ENCODE results near the gene FOXI1.

FOXI1 gene

DNA sequence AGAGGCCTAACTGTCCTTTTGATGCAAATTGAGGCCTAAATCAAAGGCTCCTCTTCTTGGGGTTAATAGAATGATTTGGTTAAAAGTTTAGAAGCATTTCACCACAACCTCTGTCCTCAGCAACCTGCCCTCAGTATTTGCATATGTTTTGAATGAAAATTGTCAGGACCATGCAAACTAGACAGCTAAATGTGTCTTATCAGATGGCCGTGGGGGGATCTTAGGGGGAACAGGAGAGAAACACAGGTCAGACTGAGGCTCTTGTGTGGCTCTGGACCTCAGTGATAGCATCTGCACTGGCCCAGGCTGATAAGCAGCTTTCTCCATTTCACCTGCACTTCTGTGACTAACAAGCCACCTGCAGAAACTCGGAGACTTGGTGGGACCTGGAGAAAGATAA is 49.0 kb downstream of the FOXI1 start:
- Histone ChIP-seq H3K79me2 (ENCODE audit: insufficient read depth, low read length) (no peaks in the 10 kb centered on the region), H3K4me2 (ENCODE audit: low read length) (no peak overlapping the region), H3K27ac (ENCODE audit: low read depth, low read length, poor library complexity, severe bottlenecking) (no peak overlapping the region), H3K9me3 (ENCODE audit: low read length) (no peaks in the 10 kb centered on the region), H3K4me3 (ENCODE audit: low read depth, low read length, poor library complexity, severe bottlenecking) (no peak overlapping the region), H3K27me3 (ENCODE audit: insufficient read depth, low read length) (no peaks in the 10 kb centered on the region), H3K9ac (ENCODE audit: low read length) (no peak overlapping the region), H3K9me2 (ENCODE audit: low read depth, low read length) (no peaks in the 10 kb centered on the region), H3K4me1 (ENCODE audit: insufficient read depth, low read length, severe bottlenecking) (no peaks in the 10 kb centered on the region), H3F3A (ENCODE audit: insufficient read depth, low read length) (no peaks in the 10 kb centered on the region), H4K20me1 (ENCODE audit: insufficient read depth, low read length) (no peaks in the 10 kb centered on the region), H3K36me3 (ENCODE audit: insufficient read depth, low read length) (no peaks in the 10 kb centered on the region), H2AFZ (ENCODE audit: low read length) (no peak overlapping the region)
- TF ChIP-seq, protein P1, sequence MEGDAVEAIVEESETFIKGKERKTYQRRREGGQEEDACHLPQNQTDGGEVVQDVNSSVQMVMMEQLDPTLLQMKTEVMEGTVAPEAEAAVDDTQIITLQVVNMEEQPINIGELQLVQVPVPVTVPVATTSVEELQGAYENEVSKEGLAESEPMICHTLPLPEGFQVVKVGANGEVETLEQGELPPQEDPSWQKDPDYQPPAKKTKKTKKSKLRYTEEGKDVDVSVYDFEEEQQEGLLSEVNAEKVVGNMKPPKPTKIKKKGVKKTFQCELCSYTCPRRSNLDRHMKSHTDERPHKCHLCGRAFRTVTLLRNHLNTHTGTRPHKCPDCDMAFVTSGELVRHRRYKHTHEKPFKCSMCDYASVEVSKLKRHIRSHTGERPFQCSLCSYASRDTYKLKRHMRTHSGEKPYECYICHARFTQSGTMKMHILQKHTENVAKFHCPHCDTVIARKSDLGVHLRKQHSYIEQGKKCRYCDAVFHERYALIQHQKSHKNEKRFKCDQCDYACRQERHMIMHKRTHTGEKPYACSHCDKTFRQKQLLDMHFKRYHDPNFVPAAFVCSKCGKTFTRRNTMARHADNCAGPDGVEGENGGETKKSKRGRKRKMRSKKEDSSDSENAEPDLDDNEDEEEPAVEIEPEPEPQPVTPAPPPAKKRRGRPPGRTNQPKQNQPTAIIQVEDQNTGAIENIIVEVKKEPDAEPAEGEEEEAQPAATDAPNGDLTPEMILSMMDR (IDR thresholded peaks at IDR 0.05; ENCODE audit: low read length), result no peak
- no peak for TF ChIP-seq EZH2 (IDR thresholded peaks at IDR 0.05; ENCODE audit: borderline replicate concordance, low read length)

DNA sequence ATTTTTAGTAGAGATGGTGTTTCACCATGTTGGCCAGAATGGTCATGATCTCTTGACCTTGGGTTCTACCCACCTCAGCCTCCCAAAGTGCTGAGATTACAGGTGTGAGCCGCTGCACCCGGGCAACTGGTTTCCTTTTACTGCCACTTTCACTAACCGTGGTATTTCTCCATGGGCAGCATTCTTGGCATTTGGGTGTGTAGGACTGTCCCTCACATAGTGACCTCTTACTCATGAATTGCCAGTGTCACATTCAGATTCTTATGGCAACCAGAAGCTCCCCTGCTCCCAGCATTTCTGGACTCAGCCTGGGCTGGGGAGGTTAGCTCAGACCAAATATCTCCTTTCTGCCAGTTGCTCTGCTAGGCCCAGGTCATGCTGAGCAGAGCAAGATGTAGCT is 50.1 kb downstream of the FOXI1 start:
- no peaks in the 10 kb centered on the region for H4K20me1 ChIP-seq (ENCODE audit: insufficient read depth, low read length)
- no peak overlapping the region for H3K9ac ChIP-seq (ENCODE audit: low read length)
- H3F3A ChIP-seq (ENCODE audit: insufficient read depth, low read length), result no peaks in the 10 kb centered on the region
- H3K4me3 ChIP-seq (ENCODE audit: low read depth, low read length, poor library complexity, severe bottlenecking), result no peak overlapping the region
- no peak overlapping the region for H3K27ac ChIP-seq (ENCODE audit: low read depth, low read length, poor library complexity, severe bottlenecking)
- H3K4me2 ChIP-seq (ENCODE audit: low read length), result no peak overlapping the region
- H3K27me3 ChIP-seq (ENCODE audit: insufficient read depth, low read length), result no peaks in the 10 kb centered on the region
- no peaks in the 10 kb centered on the region for H3K9me3 ChIP-seq (ENCODE audit: low read length)
- no peaks in the 10 kb centered on the region for H3K36me3 ChIP-seq (ENCODE audit: insufficient read depth, low read length)
- no peaks in the 10 kb centered on the region for H3K79me2 ChIP-seq (ENCODE audit: insufficient read depth, low read length)
- H3K4me1 ChIP-seq (ENCODE audit: insufficient read depth, low read length, severe bottlenecking), result no peaks in the 10 kb centered on the region
- TF ChIP-seq, protein P1 (IDR thresholded peaks at IDR 0.05; ENCODE audit: low read length), result no peak
- no peak for TF ChIP-seq EZH2 (IDR thresholded peaks at IDR 0.05; ENCODE audit: borderline replicate concordance, low read length)
- H3K9me2 ChIP-seq (ENCODE audit: low read depth, low read length), result no peaks in the 10 kb centered on the region
- no peak overlapping the region for H2AFZ ChIP-seq (ENCODE audit: low read length)

DNA sequence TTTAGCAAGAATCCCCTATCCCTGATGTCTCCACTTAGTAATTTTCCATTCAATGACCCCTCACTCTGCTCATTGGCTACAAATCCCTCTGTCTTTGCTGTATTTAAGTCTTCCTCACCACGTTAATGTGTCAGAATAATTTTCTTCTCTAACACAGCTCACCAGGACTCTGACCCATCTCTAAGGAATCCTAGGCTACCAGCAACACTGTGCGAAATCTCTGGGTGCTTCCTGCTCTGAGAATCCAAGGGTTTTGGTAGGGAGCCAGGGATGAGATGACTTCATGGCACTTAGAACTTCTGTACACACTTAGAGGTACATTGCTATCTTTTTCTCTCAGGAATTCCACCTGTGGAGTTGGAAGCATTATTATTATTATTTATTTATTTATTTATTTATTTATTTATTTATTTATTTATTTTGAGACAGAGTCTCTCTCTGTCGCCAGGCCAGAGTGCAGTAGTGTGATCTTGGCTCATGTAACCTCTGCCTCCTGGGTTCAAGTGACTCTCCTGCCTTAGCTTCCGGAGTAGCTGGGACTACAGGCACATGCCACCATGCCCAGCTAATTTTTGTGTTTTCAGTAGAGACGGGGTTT is 53.5 kb downstream of the FOXI1 start:
- Histone ChIP-seq H3K4me3 (ENCODE audit: low read depth, low read length, poor library complexity, severe bottlenecking) (no peak overlapping the region), H3K9me3 (ENCODE audit: low read length) (no peaks in the 10 kb centered on the region), H3K79me2 (ENCODE audit: insufficient read depth, low read length) (no peaks in the 10 kb centered on the region), H3K9me2 (ENCODE audit: low read depth, low read length) (no peaks in the 10 kb centered on the region), H3F3A (ENCODE audit: insufficient read depth, low read length) (no peaks in the 10 kb centered on the region), H3K4me2 (ENCODE audit: low read length) (no peak overlapping the region), H3K9ac (ENCODE audit: low read length) (no peak overlapping the region), H2AFZ (ENCODE audit: low read length) (no peak overlapping the region), H3K4me1 (ENCODE audit: insufficient read depth, low read length, severe bottlenecking) (no peaks in the 10 kb centered on the region), H3K27me3 (ENCODE audit: insufficient read depth, low read length) (no peaks in the 10 kb centered on the region), H3K36me3 (ENCODE audit: insufficient read depth, low read length) (no peaks in the 10 kb centered on the region), H3K27ac (ENCODE audit: low read depth, low read length, poor library complexity, severe bottlenecking) (no peak overlapping the region), H4K20me1 (ENCODE audit: insufficient read depth, low read length) (no peaks in the 10 kb centered on the region)
- TF ChIP-seq EZH2 (IDR thresholded peaks at IDR 0.05; ENCODE audit: borderline replicate concordance, low read length), result no peak
- TF ChIP-seq, protein P1 (IDR thresholded peaks at IDR 0.05; ENCODE audit: low read length), result no peak

Measured in OCI-LY1 (cell line).